PC-9 (cell line): ENCODE measurements around the gene HMX2. TPM values are rescaled to one million over a fixed set of nuclear protein-coding genes. Genes with fewer than 3 reads are reported as not detected.

Experiments used
- BruUV-seq: library from RNA; stranded (reverse); fragments of 400-500 nt; replicated peaks from 2 replicates; lab custom pipeline; 2021; lab: Mats Ljungman, UMichigan
- CTCF ChIA-PET: fragments of 300-600 bp; sonication (Branson Sonifier 250); formaldehyde crosslinking; loops from one replicate; lab custom pipeline; 2022; ENCODE audit warnings: antibody characterized with exemption; lab: Charles Lee
- POLR2A ChIA-PET: fragments of 300-600 bp; sonication (Branson Sonifier 250); formaldehyde crosslinking; loops from one replicate; lab custom pipeline; 2022; ENCODE audit warnings: antibody characterized with exemption; ENCODE audit not compliant: unreplicated experiment; lab: Charles Lee
- DNase-seq, 2 experiments: peaks; one replicate each; pipeline versions ENCODE4 v3.0.0 to v3.0.0-alpha.2; 2015 to 2022; ENCODE audit warnings: mixed read lengths in 1 of 2
- H2AFZ ChIP-seq: fragments of 200-600 bp; sonication (generic); 2 replicates; pipeline ENCODE4 v1.8.1; 2017; ENCODE audit warnings: antibody characterized with exemption
- H3F3A ChIP-seq: fragments of 200-600 bp; sonication (generic); 2 replicates; pipeline ENCODE4 v1.8.1; 2017; ENCODE audit warnings: antibody characterized with exemption, mild to moderate bottlenecking, low read depth; ENCODE audit not compliant: insufficient read depth
- H3K27ac ChIP-seq: fragments of 200-600 bp; sonication (generic); 2 replicates; pipeline ENCODE4 v1.6.1; 2016; ENCODE audit warnings: mixed run types
- H3K27me3 ChIP-seq: fragments of 200-600 bp; sonication (generic); 2 replicates; pipeline ENCODE4 v1.6.1; 2016; ENCODE audit warnings: low read depth, mixed run types; ENCODE audit not compliant: insufficient read depth
- H3K36me3 ChIP-seq: fragments of 200-600 bp; sonication (generic); 2 replicates; pipeline ENCODE4 v1.6.1; 2016; ENCODE audit warnings: low read depth, mixed run types
- H3K4me1 ChIP-seq: fragments of 200-600 bp; sonication (generic); replicated peaks from 2 replicates; pipeline ENCODE4 v1.6.1; 2016; ENCODE audit warnings: mixed run types; ENCODE audit not compliant: insufficient read depth
- H3K4me2 ChIP-seq: fragments of 200-600 bp; sonication (generic); 2 replicates; pipeline ENCODE4 v1.6.1; 2017; ENCODE audit warnings: mixed run types
- H3K4me3 ChIP-seq: fragments of 200-600 bp; sonication (generic); 2 replicates; pipeline ENCODE4 v1.6.1; 2016; ENCODE audit warnings: mixed run types
- H3K79me2 ChIP-seq: fragments of 200-600 bp; sonication (generic); 2 replicates; pipeline ENCODE4 v1.6.1; 2017; ENCODE audit warnings: low read depth, mixed run types
- H3K9me2 ChIP-seq: fragments of 200-600 bp; sonication (generic); 2 replicates; pipeline ENCODE4 v1.8.1; 2017; ENCODE audit warnings: mild to moderate bottlenecking; ENCODE audit not compliant: insufficient read depth
- H3K9me3 ChIP-seq: fragments of 200-600 bp; sonication (generic); 2 replicates; pipeline ENCODE4 v1.8.1; 2016; ENCODE audit warnings: low read depth; ENCODE audit not compliant: insufficient read depth
- H4K20me1 ChIP-seq: fragments of 200-600 bp; sonication (generic); 2 replicates; pipeline ENCODE4 v1.8.1; 2017; ENCODE audit not compliant: insufficient read depth
- EZH2 ChIP-seq: fragments of 200-600 bp; sonication (generic); IDR thresholded peaks from 2 replicates; pipeline ENCODE4 v1.8.0; 2017; ENCODE audit warnings: antibody characterized with exemption, low read depth
- intact Hi-C: fragments of 100-400 bp; cut with micrococcal nuclease; formaldehyde crosslinking; loops from one replicate; pipeline ENCODE4 v1.10.0; 2022; ENCODE audit not compliant: unreplicated experiment
- total RNA-seq: library from RNA; stranded (reverse); gene quantifications from 2 replicates; pipeline ENCODE4 v1.2.3, GENCODE V29; 2021
- TF ChIP-seq, protein P1 (sequence below): fragments of 200-600 bp; sonication (generic); conservative IDR thresholded peaks from 2 replicates; pipeline ENCODE4 v1.6.1; 2017; ENCODE audit warnings: mixed run types, antibody characterized with exemption, mild to moderate bottlenecking, moderate library complexity

The HMX2 gene
- total RNA-seq, 1 experiment from 2014 or later, result not detected

DNA sequence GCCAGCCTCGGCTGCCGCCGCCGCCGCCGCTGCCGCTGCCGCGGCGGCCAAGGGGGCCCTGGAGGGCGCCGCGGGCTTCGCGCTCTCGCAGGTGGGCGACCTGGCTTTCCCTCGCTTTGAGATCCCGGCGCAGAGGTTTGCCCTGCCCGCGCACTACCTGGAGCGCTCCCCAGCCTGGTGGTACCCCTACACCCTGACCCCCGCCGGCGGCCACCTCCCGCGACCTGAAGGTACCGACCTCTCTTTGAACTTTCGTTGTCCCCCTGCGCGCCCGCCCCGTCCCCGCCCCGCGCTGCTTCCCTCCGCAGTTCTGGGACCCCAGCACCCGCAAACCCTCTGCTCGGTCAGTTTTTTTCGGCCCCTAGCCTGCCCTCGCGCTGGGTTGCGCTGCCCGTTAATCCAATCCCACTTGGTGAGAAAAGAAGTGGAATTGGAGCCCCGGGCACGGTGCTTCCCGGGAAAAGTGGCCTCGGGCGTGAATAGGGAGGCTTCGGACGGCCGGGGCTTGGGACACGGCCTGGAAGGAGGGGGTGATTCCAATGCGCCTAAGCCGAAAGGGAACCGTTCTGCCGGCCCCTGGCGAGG is 11.6 kb upstream of the HMX2 start:
- Histone ChIP-seq H3F3A (no peaks in the 10 kb centered on the region), H3K4me1 (no peaks in the 10 kb centered on the region), H3K27me3 (no peaks in the 10 kb centered on the region), H4K20me1 (no peaks in the 10 kb centered on the region), H3K9me2 (no peaks in the 10 kb centered on the region), H3K79me2 (no peaks in the 10 kb centered on the region), H3K9me3 (no peaks in the 10 kb centered on the region), H2AFZ (no peak overlapping the region), H3K36me3 (no peaks in the 10 kb centered on the region), H3K4me2 (no peak overlapping the region), H3K27ac (no peak overlapping the region), H3K4me3 (no peak overlapping the region)
- intact Hi-C loops, result no loop called here
- DNase-seq, result no peak
- POLR2A ChIA-PET, result no interaction called here
- no TSS peak for BruUV-seq
- CTCF ChIA-PET, result no interaction called here
- TF ChIP-seq EZH2, result no peak
- TF ChIP-seq, protein P1, sequence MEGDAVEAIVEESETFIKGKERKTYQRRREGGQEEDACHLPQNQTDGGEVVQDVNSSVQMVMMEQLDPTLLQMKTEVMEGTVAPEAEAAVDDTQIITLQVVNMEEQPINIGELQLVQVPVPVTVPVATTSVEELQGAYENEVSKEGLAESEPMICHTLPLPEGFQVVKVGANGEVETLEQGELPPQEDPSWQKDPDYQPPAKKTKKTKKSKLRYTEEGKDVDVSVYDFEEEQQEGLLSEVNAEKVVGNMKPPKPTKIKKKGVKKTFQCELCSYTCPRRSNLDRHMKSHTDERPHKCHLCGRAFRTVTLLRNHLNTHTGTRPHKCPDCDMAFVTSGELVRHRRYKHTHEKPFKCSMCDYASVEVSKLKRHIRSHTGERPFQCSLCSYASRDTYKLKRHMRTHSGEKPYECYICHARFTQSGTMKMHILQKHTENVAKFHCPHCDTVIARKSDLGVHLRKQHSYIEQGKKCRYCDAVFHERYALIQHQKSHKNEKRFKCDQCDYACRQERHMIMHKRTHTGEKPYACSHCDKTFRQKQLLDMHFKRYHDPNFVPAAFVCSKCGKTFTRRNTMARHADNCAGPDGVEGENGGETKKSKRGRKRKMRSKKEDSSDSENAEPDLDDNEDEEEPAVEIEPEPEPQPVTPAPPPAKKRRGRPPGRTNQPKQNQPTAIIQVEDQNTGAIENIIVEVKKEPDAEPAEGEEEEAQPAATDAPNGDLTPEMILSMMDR, result no peak

DNA sequence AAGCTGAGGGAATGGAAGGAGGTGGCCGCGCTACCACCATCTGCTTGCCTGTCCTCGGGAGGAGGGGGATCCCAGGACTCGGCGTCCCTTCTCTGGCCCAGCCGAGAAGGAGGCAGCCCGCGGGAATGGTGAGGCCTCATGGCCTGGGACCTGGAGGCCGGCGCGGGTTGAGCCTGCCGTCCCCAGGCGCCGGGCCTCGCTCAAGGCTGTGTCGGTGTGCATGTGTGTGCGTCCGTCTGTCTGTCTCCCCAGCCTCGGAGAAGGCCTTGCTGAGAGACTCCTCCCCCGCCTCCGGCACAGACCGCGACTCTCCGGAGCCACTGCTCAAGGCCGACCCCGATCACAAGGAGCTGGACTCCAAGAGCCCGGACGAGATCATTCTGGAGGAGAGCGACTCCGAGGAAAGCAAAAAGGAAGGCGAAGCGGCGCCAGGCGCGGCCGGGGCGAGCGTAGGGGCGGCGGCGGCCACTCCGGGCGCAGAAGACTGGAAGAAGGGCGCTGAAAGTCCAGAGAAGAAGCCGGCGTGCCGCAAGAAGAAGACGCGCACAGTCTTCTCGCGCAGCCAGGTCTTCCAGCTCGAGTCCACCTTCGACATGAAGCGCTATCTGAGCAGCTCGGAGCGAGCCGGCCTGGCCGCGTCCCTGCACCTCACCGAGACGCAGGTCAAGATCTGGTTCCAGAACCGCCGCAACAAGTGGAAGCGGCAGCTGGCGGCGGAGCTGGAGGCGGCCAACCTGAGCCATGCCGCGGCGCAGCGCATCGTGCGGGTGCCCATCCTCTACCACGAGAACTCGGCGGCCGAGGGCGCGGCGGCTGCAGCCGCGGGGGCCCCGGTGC is 10.9 kb upstream of the HMX2 start:
- no peaks in the 10 kb centered on the region for H3F3A ChIP-seq
- intact Hi-C loops, result no loop called here
- ChIA-PET CTCF (interaction anchor here (0.5 kb wide), 1 partner anchor 429 kb away, joined by 5 read pairs; no protein-coding TSS in a partner anchor), POLR2A (no interaction called here)
- H3K9me2 ChIP-seq, result no peaks in the 10 kb centered on the region
- BruUV-seq, result no TSS peak
- H3K4me3 ChIP-seq, result no peak overlapping the region
- no peak for DNase-seq
- no peak overlapping the region for H2AFZ ChIP-seq
- no peak overlapping the region for H3K27ac ChIP-seq
- H4K20me1 ChIP-seq, result no peaks in the 10 kb centered on the region
- H3K9me3 ChIP-seq, result no peaks in the 10 kb centered on the region
- H3K4me1 ChIP-seq, result no peaks in the 10 kb centered on the region
- TF ChIP-seq, protein P1, result no peak
- no peak for TF ChIP-seq EZH2
- H3K27me3 ChIP-seq, result 0 out of 2 replicates have a peak, but pooled peaks cover 4% of the 10 kb centered on the region
- H3K4me2 ChIP-seq, result no peak overlapping the region
- H3K79me2 ChIP-seq, result no peaks in the 10 kb centered on the region
- H3K36me3 ChIP-seq, result no peaks in the 10 kb centered on the region

DNA sequence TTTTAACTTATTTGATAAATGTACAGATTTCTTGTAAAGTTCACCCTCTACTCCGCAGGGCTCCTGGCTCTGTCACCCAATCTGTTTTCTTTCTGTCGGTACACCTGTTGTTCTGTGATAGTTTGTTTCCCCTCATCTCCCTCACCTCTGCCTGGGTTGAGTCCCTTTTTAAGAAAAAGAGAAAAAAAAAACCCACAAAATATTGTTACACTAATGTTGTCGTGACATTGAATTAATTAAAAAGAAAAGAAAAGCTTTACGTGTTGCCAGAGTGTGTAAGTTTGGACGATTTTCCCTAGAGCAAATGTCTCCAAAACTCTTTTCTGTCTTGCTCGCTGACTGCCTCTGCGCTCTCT is 8.8 kb upstream of the HMX2 start:
- Histone ChIP-seq H3K9me2 (no peaks in the 10 kb centered on the region), H3K4me2 (peak overlapping the region; percentile 76), H3K36me3 (no peaks in the 10 kb centered on the region), H3K27me3 (0 out of 2 replicates have a peak, but pooled peaks cover 4% of the 10 kb centered on the region), H3F3A (no peaks in the 10 kb centered on the region), H2AFZ (peak overlapping the region; percentile 55; the same call in 1 of the 2 replicates), H3K79me2 (no peaks in the 10 kb centered on the region), H3K4me1 (no peaks in the 10 kb centered on the region), H4K20me1 (no peaks in the 10 kb centered on the region), H3K27ac (no peak overlapping the region), H3K9me3 (no peaks in the 10 kb centered on the region), H3K4me3 (peak overlapping the region; percentile 41; the same call in 1 of the 2 replicates)
- ChIA-PET POLR2A (interaction anchor here (0.7 kb wide), 1 partner anchor 516 kb away, joined by 12 read pairs; no protein-coding TSS in a partner anchor), CTCF (no interaction called here)
- TF ChIP-seq EZH2, result no peak
- TF ChIP-seq, protein P1, result no peak
- BruUV-seq, result no TSS peak
- intact Hi-C loops, result no loop called here
- no peak for DNase-seq
